Activated T-cell treated with anti-CD3 and anti-CD28 coated beads for 4 hours (primary cell): Measurements from ENCODE around the gene ADGRE1.
A peak's percentile ranks its signal among the peaks of the same experiment; 100 is the strongest.
"Not testable (repeated sequence)": the region's sequence is repeated elsewhere in the genome, so short reads cannot be mapped to it uniquely, and the experiment has no call there.

Experiments
- DNase-seq: peaks from one replicate; pipeline ENCODE4 v3.0.0-alpha.2; 2020

Gene ADGRE1, protein sequence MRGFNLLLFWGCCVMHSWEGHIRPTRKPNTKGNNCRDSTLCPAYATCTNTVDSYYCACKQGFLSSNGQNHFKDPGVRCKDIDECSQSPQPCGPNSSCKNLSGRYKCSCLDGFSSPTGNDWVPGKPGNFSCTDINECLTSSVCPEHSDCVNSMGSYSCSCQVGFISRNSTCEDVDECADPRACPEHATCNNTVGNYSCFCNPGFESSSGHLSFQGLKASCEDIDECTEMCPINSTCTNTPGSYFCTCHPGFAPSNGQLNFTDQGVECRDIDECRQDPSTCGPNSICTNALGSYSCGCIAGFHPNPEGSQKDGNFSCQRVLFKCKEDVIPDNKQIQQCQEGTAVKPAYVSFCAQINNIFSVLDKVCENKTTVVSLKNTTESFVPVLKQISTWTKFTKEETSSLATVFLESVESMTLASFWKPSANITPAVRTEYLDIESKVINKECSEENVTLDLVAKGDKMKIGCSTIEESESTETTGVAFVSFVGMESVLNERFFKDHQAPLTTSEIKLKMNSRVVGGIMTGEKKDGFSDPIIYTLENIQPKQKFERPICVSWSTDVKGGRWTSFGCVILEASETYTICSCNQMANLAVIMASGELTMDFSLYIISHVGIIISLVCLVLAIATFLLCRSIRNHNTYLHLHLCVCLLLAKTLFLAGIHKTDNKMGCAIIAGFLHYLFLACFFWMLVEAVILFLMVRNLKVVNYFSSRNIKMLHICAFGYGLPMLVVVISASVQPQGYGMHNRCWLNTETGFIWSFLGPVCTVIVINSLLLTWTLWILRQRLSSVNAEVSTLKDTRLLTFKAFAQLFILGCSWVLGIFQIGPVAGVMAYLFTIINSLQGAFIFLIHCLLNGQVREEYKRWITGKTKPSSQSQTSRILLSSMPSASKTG

DNA sequence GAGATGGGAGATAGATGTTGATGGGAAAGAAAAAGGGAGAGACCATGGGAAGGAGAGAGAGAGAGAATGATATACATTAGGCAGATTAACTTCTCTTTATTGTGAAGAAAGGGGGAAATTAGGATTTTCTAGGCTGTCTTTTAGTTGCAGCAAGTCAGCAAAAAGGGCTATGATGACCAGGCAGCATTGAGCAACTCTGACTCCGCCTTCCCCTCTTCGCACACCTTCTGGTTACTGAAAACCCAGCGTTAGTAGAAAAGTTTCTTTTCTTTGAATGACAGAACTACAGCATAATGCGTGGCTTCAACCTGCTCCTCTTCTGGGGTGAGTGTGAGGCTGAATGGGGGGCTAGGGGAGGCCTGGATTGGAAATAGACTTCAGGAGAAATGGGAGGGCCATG lies at the start of gene ADGRE1:
Gene ADGRE1 (plus strand): TSS at position 264 of the 400 bp plus-strand sequence. CDS start 30 bp downstream, at position 294.
- DNase-seq = no peak

- no peak for DNase-seq
Observed at GRCh38 chr19:6838062-6838655, 49.2 kb upstream of the ADGRE1 start.

GRCh38 chr19:6842871-6843607 lies 44.3 kb upstream of the ADGRE1 start:
- no peak for DNase-seq

GRCh38 chr19:6847828-6848200 lies 39.6 kb upstream of the ADGRE1 start:
- DNase-seq = no peak

- no peak for DNase-seq
Observed at GRCh38 chr19:6848986-6849385, 38.4 kb upstream of the ADGRE1 start.

- no peak for DNase-seq
Observed at GRCh38 chr19:6849876-6850275, 37.5 kb upstream of the ADGRE1 start.

DNA sequence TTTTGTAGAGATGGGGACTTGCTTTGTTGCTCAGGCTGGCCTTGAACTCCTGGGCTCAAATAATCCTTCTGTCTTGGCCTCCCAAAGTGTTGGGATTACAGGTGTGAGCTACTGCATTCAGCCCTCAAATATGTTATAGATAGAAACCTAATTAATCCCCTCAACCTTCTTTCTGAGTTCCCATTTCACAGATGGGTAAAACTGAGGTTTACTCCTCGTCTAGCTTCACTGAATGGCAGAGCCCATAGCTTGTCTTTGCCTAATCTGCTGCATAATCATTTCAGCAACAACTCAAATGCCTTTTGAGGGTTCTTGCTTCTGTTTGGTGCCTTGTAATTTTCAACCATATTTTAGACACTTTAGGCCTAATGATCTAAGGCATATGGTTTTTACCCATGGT lies 36.0 kb upstream of the ADGRE1 start:
- DNase-seq = no peak

DNA sequence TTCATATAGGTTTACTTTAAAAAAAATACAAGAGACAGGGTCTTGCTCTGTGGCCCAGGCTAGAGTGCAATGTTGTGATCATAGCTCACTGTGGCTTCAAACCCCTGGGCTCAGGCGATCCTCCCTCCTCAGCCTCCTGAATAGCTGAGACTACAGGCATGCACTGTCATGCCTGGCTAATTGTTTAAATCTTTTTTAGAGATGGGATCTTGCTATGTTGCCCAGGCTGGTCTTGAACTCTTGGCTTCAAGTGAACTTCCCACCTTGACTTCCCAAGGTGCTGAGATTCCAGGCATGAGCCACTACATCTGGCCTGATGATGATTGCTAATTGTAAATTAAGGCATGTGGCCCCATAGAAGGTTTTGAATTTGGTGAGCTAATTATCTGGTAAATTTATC lies 35.4 kb upstream of the ADGRE1 start:
- DNase-seq = no peak

DNA sequence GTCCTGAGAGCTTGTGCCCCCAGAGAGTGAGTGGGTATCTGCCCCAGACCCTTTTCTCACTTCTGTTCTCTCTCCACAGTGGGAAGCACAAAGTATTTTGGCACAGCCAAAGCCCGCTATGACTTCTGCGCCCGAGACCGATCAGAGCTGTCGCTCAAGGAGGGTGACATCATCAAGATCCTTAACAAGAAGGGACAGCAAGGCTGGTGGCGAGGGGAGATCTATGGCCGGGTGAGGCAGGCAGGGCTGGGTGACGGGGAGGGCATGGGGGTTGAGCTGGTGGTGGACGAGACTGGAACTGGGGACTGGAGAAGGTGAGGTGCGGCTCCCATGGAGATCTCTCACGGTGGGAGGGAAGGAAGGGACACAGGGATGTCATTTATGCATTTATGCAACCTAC lies 33.5 kb upstream of the ADGRE1 start:
- DNase-seq = no peak

DNA sequence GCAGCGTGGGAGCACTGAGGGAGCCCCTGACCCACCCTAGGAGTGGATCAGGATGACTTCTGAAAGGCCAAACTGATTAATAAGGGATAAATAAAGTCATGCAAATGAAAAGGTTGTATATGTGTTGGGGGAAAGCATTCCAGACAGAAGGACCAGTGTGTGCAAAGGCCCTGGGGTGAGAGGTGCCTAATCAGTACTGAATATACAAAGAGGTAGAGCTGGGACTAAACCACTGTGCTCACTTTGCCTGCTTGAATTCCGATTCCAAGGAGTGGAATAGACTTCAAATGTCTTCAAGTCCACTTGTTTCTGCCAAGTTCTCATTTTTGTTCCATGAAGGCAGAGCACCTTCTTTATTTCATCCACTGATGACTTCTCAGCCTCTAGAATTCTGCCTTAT lies 32.6 kb upstream of the ADGRE1 start:
- no peak for DNase-seq

- no peak for DNase-seq
Observed at GRCh38 chr19:6856749-6857372, 30.5 kb upstream of the ADGRE1 start.

- no peak for DNase-seq
Observed at GRCh38 chr19:6861683-6862286, 25.6 kb upstream of the ADGRE1 start.

DNA sequence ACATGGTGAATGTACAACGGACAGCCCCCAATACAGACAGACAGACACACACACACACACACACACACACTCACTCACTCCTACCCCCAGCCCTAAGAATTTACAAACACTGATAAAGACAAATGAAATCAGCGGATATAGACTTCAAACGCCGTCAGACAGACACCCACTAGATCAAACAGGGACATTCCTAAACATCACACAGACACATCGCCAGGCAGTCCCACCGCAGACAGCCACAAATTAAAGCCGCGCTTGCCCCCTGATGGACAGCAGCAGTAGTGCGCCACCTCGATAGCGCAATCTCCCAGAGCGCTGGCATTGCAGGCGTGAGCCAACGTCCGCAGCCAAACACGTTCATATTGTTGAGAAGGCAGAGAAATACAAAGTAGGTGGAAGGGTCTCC lies 24.7 kb upstream of the ADGRE1 start:
- DNase-seq = peak; percentile 88

GRCh38 chr19:6864325-6864940 lies 22.9 kb upstream of the ADGRE1 start:
- DNase-seq = no peak

DNA sequence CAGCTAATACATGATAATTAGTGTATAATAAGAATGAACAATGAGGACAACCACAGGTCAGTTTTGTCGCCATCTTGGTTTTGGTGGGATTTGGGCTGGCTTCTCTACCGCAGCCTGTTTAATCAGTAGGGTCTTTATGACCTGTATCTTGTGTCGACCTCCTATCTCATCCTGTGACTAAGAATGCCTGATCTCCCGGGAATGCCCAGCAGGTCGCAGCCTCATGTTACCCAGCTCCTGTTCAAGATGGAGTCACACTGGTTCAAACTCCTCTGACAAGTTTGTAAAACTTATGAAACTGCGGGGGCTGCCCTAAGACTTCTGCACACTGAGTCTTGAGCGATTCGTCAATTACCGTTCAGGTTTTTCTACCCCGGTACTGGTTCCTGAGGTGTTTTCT lies 21.5 kb upstream of the ADGRE1 start:
- no peak for DNase-seq

DNA sequence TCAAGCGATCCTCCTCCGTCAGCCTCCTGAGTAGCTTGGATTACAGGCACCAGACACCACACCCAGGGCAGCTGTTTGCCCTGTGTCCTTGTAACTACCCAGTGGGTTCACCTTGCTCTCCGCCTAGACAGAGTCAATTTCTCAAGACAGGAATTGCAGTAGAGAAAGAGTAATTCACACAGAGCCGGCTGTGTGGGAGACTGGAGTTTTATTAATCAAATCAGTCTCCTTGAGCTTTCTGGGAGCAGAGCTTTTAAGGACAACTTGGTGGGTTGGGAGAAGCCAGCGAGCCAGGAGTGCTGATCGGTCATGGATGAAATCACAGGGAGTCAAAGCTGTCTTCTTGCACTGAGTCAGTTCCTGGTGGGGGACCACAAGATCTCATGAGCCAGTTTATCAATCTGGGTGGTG lies 20.6 kb upstream of the ADGRE1 start:
- no peak for DNase-seq

- no peak for DNase-seq
Observed at GRCh38 chr19:6868351-6868750, 19.0 kb upstream of the ADGRE1 start.

- not testable (repeated sequence) for DNase-seq
Observed at GRCh38 chr19:6869151-6869882, 18.1 kb upstream of the ADGRE1 start.

GRCh38 chr19:6873708-6874431 lies 13.5 kb upstream of the ADGRE1 start:
- no peak for DNase-seq

GRCh38 chr19:6875218-6875617 lies 12.2 kb upstream of the ADGRE1 start:
- DNase-seq = no peak
